ENCODE measurements around the gene PKHD1. TPM values are rescaled to one million over a fixed set of nuclear protein-coding genes. Genes with fewer than 3 reads are reported as not detected.

PKHD1 gene
- total and polyA plus RNA-seq, 2 donors (not counting 1 experiment from before 2014, with no cell fraction given) = not detected

DNA sequence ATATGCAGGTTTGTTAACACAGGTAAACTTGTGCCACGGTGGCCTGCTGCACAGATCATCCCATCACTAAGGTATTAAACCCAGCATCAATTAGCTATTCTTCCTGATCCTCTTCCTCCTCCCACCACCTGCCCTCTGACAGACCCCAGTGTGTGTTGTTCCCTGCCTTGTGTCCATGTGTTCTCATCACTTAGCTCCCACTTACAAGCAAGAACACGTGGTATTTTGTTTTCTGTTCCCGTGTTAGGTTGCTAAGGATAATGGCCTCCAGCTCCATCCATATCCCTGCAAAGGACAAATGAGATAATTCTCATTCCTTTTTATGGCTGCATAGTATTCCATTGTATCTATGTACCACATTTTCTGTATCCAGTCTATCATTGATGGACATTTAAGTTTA lies 294.0 kb downstream of the PKHD1 start:
- Histone ChIP-seq H3K36me3 (replicated peaks in 1 of 2; ENCODE audit: control extremely low read depth in 1 of 2, control insufficient read depth in 1 of 2, extremely low read depth in 1 of 2, insufficient read depth in 2 of 2, low read length in 1 of 2) (no peaks in the 10 kb centered on the region), H3K4me2 (replicated peaks; ENCODE audit: low read depth, low read length, poor library complexity, severe bottlenecking) (no peak overlapping the region), H3K27ac (ENCODE audit: low read length in 2 of 2) (no peak overlapping the region), H2AFZ (ENCODE audit: insufficient read depth, low read depth, low read length, poor library complexity, severe bottlenecking) (no peak overlapping the region), H4K20me1 (ENCODE audit: control insufficient read depth, insufficient read depth, low read length, poor library complexity, severe bottlenecking) (no peaks in the 10 kb centered on the region), H3K4me1 (ENCODE audit: control insufficient read depth in 2 of 2, insufficient read depth in 2 of 2, low read length in 2 of 2) (no peaks in the 10 kb centered on the region), H3K27me3 (replicated peaks in 1 of 4; ENCODE audit: control extremely low read depth in 1 of 4, control insufficient read depth in 3 of 4, insufficient read depth in 4 of 4, low read length in 3 of 4) (no peaks in the 10 kb centered on the region), H3K79me2 (ENCODE audit: control insufficient read depth, insufficient read depth, low read length) (no peaks in the 10 kb centered on the region), H3K9me3 (ENCODE audit: control extremely low read depth in 1 of 3, control insufficient read depth in 2 of 3, insufficient read depth in 1 of 3, low read length in 2 of 3) (peaks cover 0 to 4% (median 0%) of the 10 kb centered on the region in 3 donors), H3K4me3 (ENCODE audit: control extremely low read depth in 1 of 5, extremely low read depth in 1 of 5, insufficient read depth in 1 of 5, low read depth in 2 of 5, low read length in 4 of 5) (no peak overlapping the region), H3K9ac (ENCODE audit: low read length) (no peak overlapping the region)
- no peaks in the 10 kb centered on the region for H3K27me3 Mint-ChIP-seq
- no peaks in the 10 kb centered on the region for H3K4me1 Mint-ChIP-seq
- POLR2A ChIA-PET = no interaction called here
- CTCF ChIA-PET = no interaction called here
- no peak for ATAC-seq (ENCODE audit: low read depth)
- H3K4me3 Mint-ChIP-seq = no peak overlapping the region
- no peak for DNase-seq
- H3K27ac Mint-ChIP-seq = no peak overlapping the region
- H3K9me3 Mint-ChIP-seq (ENCODE audit: insufficient read depth) = peaks cover 6% of the 10 kb centered on the region
- no peak for TF ChIP-seq EZH2 (IDR thresholded peaks at IDR 0.05; ENCODE audit: borderline replicate concordance, insufficient read depth, low read depth, low read length, poor library complexity, severe bottlenecking)
- TF ChIP-seq, protein P1, sequence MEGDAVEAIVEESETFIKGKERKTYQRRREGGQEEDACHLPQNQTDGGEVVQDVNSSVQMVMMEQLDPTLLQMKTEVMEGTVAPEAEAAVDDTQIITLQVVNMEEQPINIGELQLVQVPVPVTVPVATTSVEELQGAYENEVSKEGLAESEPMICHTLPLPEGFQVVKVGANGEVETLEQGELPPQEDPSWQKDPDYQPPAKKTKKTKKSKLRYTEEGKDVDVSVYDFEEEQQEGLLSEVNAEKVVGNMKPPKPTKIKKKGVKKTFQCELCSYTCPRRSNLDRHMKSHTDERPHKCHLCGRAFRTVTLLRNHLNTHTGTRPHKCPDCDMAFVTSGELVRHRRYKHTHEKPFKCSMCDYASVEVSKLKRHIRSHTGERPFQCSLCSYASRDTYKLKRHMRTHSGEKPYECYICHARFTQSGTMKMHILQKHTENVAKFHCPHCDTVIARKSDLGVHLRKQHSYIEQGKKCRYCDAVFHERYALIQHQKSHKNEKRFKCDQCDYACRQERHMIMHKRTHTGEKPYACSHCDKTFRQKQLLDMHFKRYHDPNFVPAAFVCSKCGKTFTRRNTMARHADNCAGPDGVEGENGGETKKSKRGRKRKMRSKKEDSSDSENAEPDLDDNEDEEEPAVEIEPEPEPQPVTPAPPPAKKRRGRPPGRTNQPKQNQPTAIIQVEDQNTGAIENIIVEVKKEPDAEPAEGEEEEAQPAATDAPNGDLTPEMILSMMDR (IDR thresholded peaks at IDR 0.05) = no peak
- intact Hi-C loops (cut with micrococcal nuclease) = no loop called here
- WGBS (ENCODE audit: insufficient coverage) = 94% methylated on average over 2 of the region's 3 CpGs

DNA sequence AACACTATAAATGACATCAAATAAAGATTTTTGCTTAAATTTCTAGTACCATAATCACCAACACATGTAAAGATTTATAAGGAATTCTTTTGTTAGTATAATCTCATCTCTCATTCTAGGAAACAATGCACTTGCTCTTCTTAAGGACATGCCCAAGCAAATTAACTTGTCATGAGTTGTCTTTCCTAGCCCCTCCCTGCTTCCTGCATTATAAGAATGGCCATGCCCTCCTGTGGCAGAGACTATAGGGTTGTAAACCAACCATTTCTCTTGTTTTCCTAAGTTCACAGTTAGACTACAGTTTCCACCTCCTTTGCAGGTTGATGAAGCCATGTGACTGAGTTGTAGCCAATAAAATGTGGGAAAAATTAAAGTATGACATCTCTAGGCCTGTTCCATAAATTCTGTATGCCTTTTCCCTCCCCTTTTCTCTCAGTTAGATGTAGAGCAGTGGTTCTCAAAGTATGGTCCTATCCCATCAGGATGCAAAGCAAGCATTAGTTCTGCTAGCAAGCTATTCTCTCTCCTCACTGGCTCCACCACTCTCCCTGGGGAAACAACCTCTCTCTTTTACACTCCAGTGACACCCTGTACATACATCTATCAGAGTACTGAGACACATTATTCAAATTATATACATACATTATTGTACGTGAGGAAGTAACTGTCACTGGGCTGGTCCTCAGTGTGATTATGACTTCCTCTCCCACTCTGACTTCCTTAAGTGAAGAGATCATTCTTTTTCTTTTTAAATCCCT lies 295.0 kb downstream of the PKHD1 start:
- WGBS (ENCODE audit: insufficient coverage) = no CpG with 5 or more reads among the region's 1 CpG
- Histone ChIP-seq H3K27ac (ENCODE audit: low read length in 2 of 2) (no peak overlapping the region), H3K4me2 (replicated peaks; ENCODE audit: low read depth, low read length, poor library complexity, severe bottlenecking) (no peak overlapping the region), H3K9ac (ENCODE audit: low read length) (no peak overlapping the region), H3K79me2 (ENCODE audit: control insufficient read depth, insufficient read depth, low read length) (no peaks in the 10 kb centered on the region), H2AFZ (ENCODE audit: insufficient read depth, low read depth, low read length, poor library complexity, severe bottlenecking) (no peak overlapping the region), H3K4me1 (ENCODE audit: control insufficient read depth in 2 of 2, insufficient read depth in 2 of 2, low read length in 2 of 2) (no peaks in the 10 kb centered on the region), H3K4me3 (ENCODE audit: control extremely low read depth in 1 of 5, extremely low read depth in 1 of 5, insufficient read depth in 1 of 5, low read depth in 2 of 5, low read length in 4 of 5) (no peak overlapping the region), H3K27me3 (replicated peaks in 1 of 4; ENCODE audit: control extremely low read depth in 1 of 4, control insufficient read depth in 3 of 4, insufficient read depth in 4 of 4, low read length in 3 of 4) (no peaks in the 10 kb centered on the region), H3K36me3 (replicated peaks in 1 of 2; ENCODE audit: control extremely low read depth in 1 of 2, control insufficient read depth in 1 of 2, extremely low read depth in 1 of 2, insufficient read depth in 2 of 2, low read length in 1 of 2) (no peaks in the 10 kb centered on the region), H4K20me1 (ENCODE audit: control insufficient read depth, insufficient read depth, low read length, poor library complexity, severe bottlenecking) (no peaks in the 10 kb centered on the region), H3K9me3 (ENCODE audit: control extremely low read depth in 1 of 3, control insufficient read depth in 2 of 3, insufficient read depth in 1 of 3, low read length in 2 of 3) (peaks cover 0 to 4% (median 0%) of the 10 kb centered on the region in 3 donors)
- TF ChIP-seq EZH2 (IDR thresholded peaks at IDR 0.05; ENCODE audit: borderline replicate concordance, insufficient read depth, low read depth, low read length, poor library complexity, severe bottlenecking) = no peak
- TF ChIP-seq, protein P1 (IDR thresholded peaks at IDR 0.05) = no peak
- Mint-ChIP-seq H3K27ac (no peak overlapping the region), H3K27me3 (no peaks in the 10 kb centered on the region), H3K4me1 (no peaks in the 10 kb centered on the region), H3K9me3 (ENCODE audit: insufficient read depth) (peaks cover 3% of the 10 kb centered on the region), H3K4me3 (no peak overlapping the region)
- ATAC-seq (ENCODE audit: low read depth) = no peak
- no peak for DNase-seq
- CTCF ChIA-PET = no interaction called here
- POLR2A ChIA-PET = no interaction called here
- intact Hi-C loops (cut with micrococcal nuclease) = no loop called here

Measured in B cell (primary cell).